HG03135 (cell line): ENCODE data around the gene SYNM.

Experiments
- ATAC-seq: cut with Tn5 transposase; IDR thresholded peaks from one replicate; pipeline ENCODE4 v1.9.1; 2021; ENCODE audit warnings: mild to moderate bottlenecking, moderate library complexity; ENCODE audit not compliant: unreplicated experiment

The SYNM gene

GRCh38 chr15:99121691-99122410 lies 17.0 kb downstream of the SYNM start:
- ATAC-seq: no peak

DNA sequence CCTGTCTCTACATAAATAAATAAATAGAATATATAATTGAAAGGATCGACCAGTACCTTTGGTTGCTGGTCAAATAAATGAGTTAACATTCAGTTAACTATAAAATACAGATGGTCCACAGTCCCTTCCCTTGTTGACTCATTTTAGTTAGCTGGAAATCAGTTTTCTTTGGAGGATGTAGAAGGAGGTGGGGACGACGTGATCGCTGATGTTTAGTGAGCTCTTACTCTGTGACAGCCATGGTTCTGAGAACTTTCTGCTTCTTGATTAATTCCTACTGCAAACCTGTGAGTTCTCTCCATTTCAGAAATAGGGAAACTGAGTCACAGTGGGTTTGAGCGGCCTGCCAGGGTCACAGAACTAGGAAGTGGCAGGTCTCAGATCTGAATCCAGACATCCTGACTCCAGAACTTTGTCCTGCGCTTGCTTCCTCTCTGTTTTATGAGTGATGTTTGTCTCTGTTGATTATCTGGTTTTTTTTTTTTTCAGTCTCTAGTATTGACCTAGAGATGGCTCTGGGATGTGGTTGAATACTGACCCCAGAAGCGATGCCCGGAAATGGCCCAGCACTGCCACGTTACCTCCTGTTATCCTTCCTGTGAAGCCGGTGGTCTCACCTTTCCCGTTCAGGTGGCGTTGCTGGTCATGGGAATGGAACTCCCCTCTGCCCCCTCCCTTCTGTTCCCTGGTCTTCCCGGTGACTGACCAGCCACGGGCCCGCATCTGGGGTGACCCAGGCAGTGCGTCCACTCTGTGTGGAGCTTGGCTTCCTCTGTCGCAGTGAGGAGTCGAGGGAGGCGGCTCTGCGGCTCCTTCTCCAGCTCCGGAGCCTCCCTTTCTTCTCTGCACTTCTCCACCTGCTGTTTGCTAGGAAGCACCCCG lies 18.2 kb downstream of the SYNM start:
- no peak for ATAC-seq

DNA sequence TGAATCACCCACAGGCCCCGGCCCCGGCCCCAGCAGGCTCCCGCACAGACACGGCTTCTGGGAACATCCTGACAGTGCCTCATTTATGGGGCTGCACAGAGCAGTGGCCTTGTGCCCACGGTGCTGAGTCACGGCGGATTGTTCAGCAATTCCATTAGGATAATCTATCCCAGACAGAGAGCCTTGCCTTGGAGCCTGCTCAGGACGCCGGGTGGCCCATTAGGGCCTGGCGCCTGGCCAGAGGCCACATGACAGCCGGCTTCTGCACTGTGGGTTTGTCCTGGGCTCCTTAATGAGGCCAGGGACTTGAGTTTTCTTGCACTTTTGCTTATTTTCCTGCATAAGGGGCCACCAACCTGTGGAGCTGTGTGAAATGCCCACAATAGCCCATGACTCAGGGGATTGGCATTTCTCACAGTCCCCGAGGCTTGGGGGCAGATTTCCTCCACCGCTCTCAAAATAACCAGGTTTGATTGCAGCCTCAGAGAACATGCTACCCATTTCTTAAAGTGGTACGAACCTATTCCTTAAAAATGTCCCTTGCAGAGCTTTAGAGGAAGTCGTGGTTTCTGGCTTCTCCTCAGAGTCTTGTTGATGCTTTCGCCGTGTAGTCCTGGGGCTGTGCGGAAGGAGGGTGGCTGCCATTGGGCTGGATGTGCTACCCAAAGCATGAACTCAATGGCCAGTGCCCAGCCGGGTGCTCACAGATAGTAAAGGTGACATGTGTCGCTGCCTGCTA lies 19.0 kb downstream of the SYNM start:
- ATAC-seq: no peak

GRCh38 chr15:99124641-99125040 lies 19.8 kb downstream of the SYNM start:
- no peak for ATAC-seq

DNA sequence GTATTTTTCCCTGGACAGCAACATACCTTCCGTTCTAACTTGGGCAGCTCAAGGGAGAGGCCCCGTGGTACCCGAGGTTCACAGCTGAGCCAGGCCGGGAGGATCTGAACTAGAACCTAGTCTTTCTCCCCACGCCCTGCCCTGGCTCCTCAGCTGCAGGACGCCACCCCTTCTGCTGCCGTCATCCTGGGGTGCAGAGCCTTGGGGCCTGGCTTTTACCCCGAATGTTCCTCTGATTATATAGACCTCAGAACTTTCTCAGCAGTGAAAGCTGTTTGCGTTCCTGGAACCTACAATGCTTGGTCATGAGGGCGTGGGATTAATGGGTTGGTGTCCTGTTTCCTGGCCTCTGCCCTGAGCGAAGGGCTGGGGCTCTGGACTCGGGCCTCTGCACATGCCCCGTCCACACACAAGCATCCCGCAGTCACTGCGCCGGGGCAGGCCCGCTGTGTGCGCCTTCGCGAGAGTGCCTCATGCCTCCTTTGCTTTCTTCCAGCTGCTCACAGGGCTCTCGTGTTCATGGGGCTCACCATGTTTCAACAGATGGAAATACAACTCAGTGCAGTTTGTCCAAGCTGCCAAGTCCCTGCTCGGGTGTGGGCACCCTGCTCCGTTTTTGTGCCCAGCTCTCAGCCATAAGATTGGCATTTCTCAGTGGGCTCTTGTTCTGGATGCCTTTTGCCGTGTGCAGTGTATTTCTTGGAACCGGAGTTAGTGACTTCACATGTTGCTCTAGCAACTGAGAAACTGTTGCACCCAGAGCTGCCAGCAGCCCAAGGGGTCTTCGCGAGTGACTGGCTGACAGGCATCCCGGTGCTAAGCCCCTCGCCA lies 20.4 kb downstream of the SYNM start:
- ATAC-seq: no peak

- no peak for ATAC-seq
These were observed 21.3 kb downstream of the SYNM start for GRCh38 chr15:99126131-99126588.

DNA sequence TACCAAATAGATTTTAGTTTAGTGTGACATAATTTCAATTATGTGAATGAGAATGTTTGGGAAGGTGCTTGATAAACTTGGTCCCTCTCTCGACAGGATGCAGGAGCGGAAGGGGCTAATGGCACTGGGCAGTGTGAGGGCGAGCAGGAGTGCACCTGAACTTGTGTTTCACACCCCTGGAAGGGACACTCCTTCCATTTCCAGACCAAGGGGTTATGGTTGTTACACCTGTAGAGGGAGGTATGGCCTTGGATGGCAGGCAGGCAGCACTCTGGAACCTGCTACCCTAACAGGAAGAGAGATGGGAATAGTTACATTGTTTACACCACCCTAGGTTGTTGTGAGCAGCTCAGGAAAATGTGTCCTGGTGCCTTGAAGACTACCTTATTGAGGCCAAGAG lies 22.1 kb downstream of the SYNM start:
- no peak for ATAC-seq

DNA sequence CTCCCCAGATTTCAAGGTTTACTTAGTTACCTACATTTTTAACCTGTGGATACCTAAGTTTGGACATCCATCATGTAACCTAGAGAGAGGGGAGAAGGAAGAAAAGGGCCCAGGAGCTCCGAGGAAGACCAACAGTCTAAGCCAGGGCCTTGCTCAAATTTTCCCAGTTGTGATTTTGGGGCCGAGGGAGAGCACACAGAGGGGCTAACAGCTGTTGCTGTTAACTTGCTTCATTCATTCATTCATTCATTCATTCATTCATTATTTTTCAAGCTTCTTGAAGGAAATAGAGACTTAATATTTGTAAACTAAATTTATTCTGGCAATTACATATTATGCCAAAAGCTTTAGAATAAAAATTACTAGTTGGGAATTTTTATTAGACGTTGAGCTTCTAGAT lies 22.9 kb downstream of the SYNM start:
- no peak for ATAC-seq

- no peak for ATAC-seq
These were observed 23.5 kb downstream of the SYNM start for GRCh38 chr15:99128411-99128810.

DNA sequence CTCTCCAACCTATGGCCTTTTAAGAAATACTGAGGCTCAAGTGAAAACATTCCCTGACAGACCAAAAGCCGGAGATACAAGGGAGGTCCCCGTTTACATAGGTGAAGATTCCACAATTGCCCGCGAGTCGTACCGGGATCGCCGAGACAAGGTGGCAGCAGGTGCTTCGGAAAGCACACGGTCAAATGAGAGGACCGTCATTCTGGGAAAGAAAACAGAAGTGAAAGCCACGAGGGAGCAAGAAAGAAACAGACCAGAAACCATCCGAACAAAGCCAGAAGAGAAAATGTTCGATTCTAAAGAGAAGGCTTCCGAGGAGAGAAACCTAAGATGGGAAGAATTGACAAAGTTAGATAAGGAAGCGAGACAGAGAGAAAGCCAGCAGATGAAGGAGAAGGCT lies 24.8 kb downstream of the SYNM start:
- ATAC-seq: no peak

- ATAC-seq: no peak
These were observed 25.4 kb downstream of the SYNM start for GRCh38 chr15:99130314-99130713.

- ATAC-seq: no peak
These were observed 26.0 kb downstream of the SYNM start for GRCh38 chr15:99130765-99131440.

GRCh38 chr15:99131441-99132023 lies 26.7 kb downstream of the SYNM start:
- no peak for ATAC-seq

- no peak for ATAC-seq
These were observed 27.2 kb downstream of the SYNM start for GRCh38 chr15:99132122-99132521.

DNA sequence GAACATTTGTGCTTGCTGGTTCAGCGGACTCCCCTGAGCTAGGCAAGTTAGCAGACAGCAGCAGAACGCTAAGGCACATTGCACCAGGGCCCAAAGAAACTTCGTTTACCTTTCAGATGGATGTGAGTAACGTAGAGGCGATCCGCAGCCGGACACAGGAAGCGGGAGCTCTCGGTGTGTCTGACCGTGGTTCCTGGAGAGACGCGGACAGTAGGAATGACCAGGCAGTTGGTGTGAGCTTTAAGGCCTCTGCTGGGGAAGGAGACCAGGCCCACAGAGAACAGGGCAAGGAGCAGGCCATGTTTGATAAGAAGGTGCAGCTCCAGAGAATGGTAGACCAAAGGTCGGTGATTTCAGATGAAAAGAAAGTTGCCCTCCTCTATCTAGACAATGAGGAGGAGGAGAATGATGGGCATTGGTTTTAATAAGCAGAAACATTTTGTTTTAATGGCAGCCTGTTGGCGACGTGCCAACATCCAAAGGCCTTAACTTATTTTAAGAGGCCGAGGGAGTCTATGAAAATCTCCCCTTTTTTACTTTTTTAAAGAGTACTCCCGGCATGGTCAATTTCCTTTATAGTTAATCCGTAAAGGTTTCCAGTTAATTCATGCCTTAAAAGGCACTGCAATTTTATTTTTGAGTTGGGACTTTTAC lies 27.9 kb downstream of the SYNM start:
- no peak for ATAC-seq

- ATAC-seq: no peak
These were observed 29.5 kb downstream of the SYNM start for GRCh38 chr15:99134317-99134821.

DNA sequence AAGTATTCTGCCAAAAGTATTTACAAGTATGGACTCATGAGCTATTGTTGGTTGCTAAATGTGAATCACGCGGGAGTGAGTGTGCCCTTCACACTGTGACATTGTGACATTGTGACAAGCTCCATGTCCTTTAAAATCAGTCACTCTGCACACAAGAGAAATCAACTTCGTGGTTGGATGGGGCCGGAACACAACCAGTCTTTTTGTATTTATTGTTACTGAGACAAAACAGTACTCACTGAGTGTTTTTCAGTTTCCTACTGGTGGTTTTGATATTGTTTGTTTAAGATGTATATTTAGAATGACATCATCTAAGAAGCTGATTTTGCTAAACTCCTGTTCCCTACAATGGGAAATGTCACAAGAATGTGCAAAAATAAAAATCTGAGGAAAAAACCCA lies 30.3 kb downstream of the SYNM start:
- peak; percentile 72 for ATAC-seq

- ATAC-seq: no peak
These were observed 32.2 kb downstream of the SYNM start for GRCh38 chr15:99137111-99137546.

- ATAC-seq: no peak
These were observed 33.0 kb downstream of the SYNM start for GRCh38 chr15:99137877-99138276.
